Transverse colon (tissue), 4 donors: ENCODE data around the gene RIOK3. TPM values are rescaled to one million over a fixed set of nuclear protein-coding genes. Genes with fewer than 3 reads are reported as not detected.

Experiments
- DNase-seq: peaks from one replicate; pipeline ENCODE4 v3.0.0-alpha.2; 2019
- H3K27ac ChIP-seq, 4 donors: fragments of 200-600 bp; sonication (generic); 2 replicates each; pipeline ENCODE4 v1.5.1; 2016 to 2018; ENCODE audit warnings: inconsistent platforms in 4 of 4
- H3K27me3 ChIP-seq: fragments of 200-600 bp; sonication (generic); 2 replicates; pipeline ENCODE4 v1.5.1; 2017; ENCODE audit warnings: inconsistent platforms
- H3K36me3 ChIP-seq, 4 donors: fragments of 200-600 bp; sonication (generic); 2 replicates each; pipeline ENCODE4 v1.5.1; 2017 to 2019; ENCODE audit warnings: inconsistent platforms in 4 of 4
- H3K4me1 ChIP-seq, 4 donors: fragments of 200-600 bp; sonication (generic); 2 replicates each; pipeline ENCODE4 v1.5.1; 2017 to 2020; ENCODE audit warnings: inconsistent platforms in 4 of 4
- H3K4me3 ChIP-seq, 4 donors: fragments of 200-600 bp; sonication (generic); 1 replicate in 1 of 4; 2 replicates in 3 of 4; pipeline versions ENCODE4 v1.5.1 to v1.6.1; 2017 to 2019; ENCODE audit warnings: inconsistent platforms in 4 of 4
- H3K9me3 ChIP-seq, 2 donors: fragments of 200-600 bp; sonication (generic); 2 replicates each; pipeline ENCODE4 v1.5.1; 2017 to 2019; ENCODE audit warnings: inconsistent platforms in 2 of 2
- CTCF ChIP-seq, 5 experiments: fragments of 200-600 bp in 3 of 5; fragments of 450-650 bp in 2 of 5; sonication (generic) in 3 of 5; IDR thresholded peaks; 1 replicate in 2 of 5; 2 replicates in 3 of 5; pipeline ENCODE4 v1.5.1; 2016 to 2017; ENCODE audit warnings: antibody characterized with exemption in 5 of 5, inconsistent platforms in 3 of 5, mild to moderate bottlenecking in 2 of 5, moderate library complexity in 1 of 5
- EP300 ChIP-seq: sonication (generic); formaldehyde crosslinking; IDR thresholded peaks from one replicate; pipeline ENCODE4 v1.6.1; 2017; ENCODE audit warnings: antibody characterized with exemption, low read depth
- POLR2A ChIP-seq: fragments of 450-650 bp; IDR thresholded peaks from one replicate; pipeline ENCODE4 v1.6.1; 2016; ENCODE audit warnings: antibody characterized with exemption, mild to moderate bottlenecking, moderate library complexity
- POLR2AphosphoS5 ChIP-seq, 3 donors: sonication (generic); formaldehyde crosslinking; IDR thresholded peaks; one replicate each; pipeline ENCODE4 v1.6.1; 2016; ENCODE audit warnings: antibody characterized with exemption in 3 of 3
- WGBS, 2 donors: methylation state at CpG; one replicate each; pipeline ENCODE4 v1.1.5; 2018; ENCODE audit warnings: low coverage in 1 of 2; 5-methylcytosine and 5-hydroxymethylcytosine counted together
- in situ Hi-C, 4 donors: fragments of 200-750 bp; cut with MboI; loops; one replicate each; pipeline versions ENCODE4 v1.15.0 to v1.15.1; 2017; ENCODE audit warnings: low sequenced_read_pairs in 3 of 4, low pct_ligation_motif_present in 1 of 4, low pct_unique_long_range_greater_than_20kb in 1 of 4
- intact Hi-C: fragments of 100-400 bp; cut with DNase I; formaldehyde crosslinking; loops from one replicate; pipeline ENCODE4 v1.15.1; 2023; ENCODE audit warnings: low total_unique reads
- total RNA-seq, 4 donors: library from RNA; depleted of rRNA; stranded (reverse); fragments of >200 nt; gene quantifications; one replicate each; pipeline ENCODE4 v1.1.0, GENCODE V29; 2016

Gene RIOK3
- total RNA-seq = 100 to 1,000 TPM in 3 of 4 donors, 10 to 100 TPM in 1; 33.0 to 182 (median 152) TPM

GRCh38 chr18:23452728-23453679, at the start of gene RIOK3:
Gene RIOK3 (plus strand): TSS chr18:23453287. CDS start chr18:23453440, 153 bp downstream.
- Histone ChIP-seq H3K4me3 (peak within 1 kb of the TSS; percentile 34 to 89 (median 74)), H3K27ac (peak within 1 kb of the TSS; percentile 89 to 95 (median 92)), H3K27me3 (no peaks in the 10 kb centered on the region), H3K36me3 (no peaks in the 10 kb centered on the region), H3K4me1 (peaks cover 0 to 51% (median 37%) of the 10 kb centered on the region in 4 donors), H3K9me3 (no peaks in the 10 kb centered on the region)
- 1 to 3% methylated on average over 8 to 45 of the region's 60 CpGs for WGBS, 2 donors
- peak; percentile 99 for TF ChIP-seq POLR2A
- TF ChIP-seq EP300 = no peak
- peak; percentile 90 to 98 (median 97) for TF ChIP-seq POLR2AphosphoS5 (IDR thresholded peaks at IDR 0.05)
- peak in 2 of 5 experiments; percentile 20 to 27 for TF ChIP-seq CTCF (IDR thresholded peaks at IDR 0.05)
- peak; percentile 99 for DNase-seq
- in situ Hi-C loops = no loop called here
- intact Hi-C loops = no loop called here

- no peak for DNase-seq
- Histone ChIP-seq H3K27me3 (no peaks in the 10 kb centered on the region), H3K9me3 (no peaks in the 10 kb centered on the region), H3K27ac (no peak overlapping the region), H3K4me1 (peaks cover 0 to 9% (median 4%) of the 10 kb centered on the region in 4 donors), H3K36me3 (no peaks in the 10 kb centered on the region), H3K4me3 (no peak overlapping the region)
- TF ChIP-seq EP300 (no peak), POLR2A (no peak), POLR2AphosphoS5 (IDR thresholded peaks at IDR 0.05) (no peak), CTCF (IDR thresholded peaks at IDR 0.05) (no peak)
- intact Hi-C loops (loop anchor here (10.0 kb wide), 2 partner anchors 369 to 609 kb away; no protein-coding TSS in a partner anchor), in situ Hi-C loops (loop anchor here in 3 of 4 donors (25.0 kb wide), 2 partner anchors 591 to 616 kb away; no protein-coding TSS in a partner anchor)
- WGBS, 2 donors = 94 to 96% methylated on average over 8 of the region's 8 CpGs
These were observed 49.8 kb upstream of the RIOK3 start for GRCh38 chr18:23403310-23403709.

- TF ChIP-seq POLR2A (no peak), POLR2AphosphoS5 (IDR thresholded peaks at IDR 0.05) (no peak), CTCF (IDR thresholded peaks at IDR 0.05) (no peak), EP300 (no peak)
- intact Hi-C loops = loop anchor here (10.0 kb wide), 2 partner anchors 371 to 611 kb away; no protein-coding TSS in a partner anchor
- peaks cover 0 to 9% (median 4%) of the 10 kb centered on the region in 4 donors for H3K4me1 ChIP-seq
- WGBS, 2 donors = 83 to 94% methylated on average over 1 of the region's 1 CpG
- no peaks in the 10 kb centered on the region for H3K36me3 ChIP-seq
- H3K9me3 ChIP-seq = no peaks in the 10 kb centered on the region
- DNase-seq = no peak
- in situ Hi-C loops = loop anchor here in 3 of 4 donors (25.0 kb wide), 2 partner anchors 593 to 618 kb away; no protein-coding TSS in a partner anchor
- no peak overlapping the region for H3K27ac ChIP-seq
- H3K27me3 ChIP-seq = no peaks in the 10 kb centered on the region
- H3K4me3 ChIP-seq = no peak overlapping the region
These were observed 47.5 kb upstream of the RIOK3 start for GRCh38 chr18:23405636-23406035.

GRCh38 chr18:23406271-23406787, 46.8 kb upstream of the RIOK3 start:
- Histone ChIP-seq H3K9me3 (no peaks in the 10 kb centered on the region), H3K27ac (no peak overlapping the region), H3K27me3 (no peaks in the 10 kb centered on the region), H3K4me1 (peaks cover 0 to 7% (median 3%) of the 10 kb centered on the region in 4 donors), H3K4me3 (no peak overlapping the region), H3K36me3 (no peaks in the 10 kb centered on the region)
- no peak for TF ChIP-seq EP300
- TF ChIP-seq CTCF (IDR thresholded peaks at IDR 0.05) = no peak
- no peak for TF ChIP-seq POLR2A
- TF ChIP-seq POLR2AphosphoS5 (IDR thresholded peaks at IDR 0.05) = no peak
- in situ Hi-C loops (loop anchor here in 3 of 4 donors (25.0 kb wide), 2 partner anchors 594 to 619 kb away; no protein-coding TSS in a partner anchor), intact Hi-C loops (loop anchor here (10.0 kb wide), 2 partner anchors 372 to 612 kb away; no protein-coding TSS in a partner anchor)
- DNase-seq = no peak
- 79% methylated on average over 2 of the region's 2 CpGs; no CpG with 5 or more reads in 1 of the 2 donors for WGBS, 2 donors
